ENCODE measurements around the gene ATP8B4.
"Not testable (repeated sequence)": the region's sequence is repeated elsewhere in the genome, so short reads cannot be mapped to it uniquely, and the experiment has no call there.

Gene ATP8B4

DNA sequence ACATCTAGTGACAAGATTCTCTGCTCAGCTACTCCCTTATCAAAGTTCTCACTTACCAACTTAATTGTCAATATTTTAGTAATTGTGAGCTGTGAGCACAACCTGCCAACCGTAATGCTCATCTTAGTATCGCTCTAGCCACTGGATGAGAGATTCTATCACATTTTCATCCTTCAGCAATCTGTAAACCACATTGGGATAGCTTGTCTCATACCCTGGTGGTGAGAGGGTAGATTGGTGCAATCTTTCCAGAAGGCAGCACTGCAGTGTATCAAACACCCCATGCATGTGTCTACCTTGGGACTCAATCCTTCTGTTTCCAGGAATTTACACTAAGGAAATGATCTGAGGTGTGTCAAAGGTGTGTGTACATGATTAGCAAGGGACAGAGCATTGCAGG lies 18.9 kb upstream of the ATP8B4 start:
- no peak for DNase-seq

DNA sequence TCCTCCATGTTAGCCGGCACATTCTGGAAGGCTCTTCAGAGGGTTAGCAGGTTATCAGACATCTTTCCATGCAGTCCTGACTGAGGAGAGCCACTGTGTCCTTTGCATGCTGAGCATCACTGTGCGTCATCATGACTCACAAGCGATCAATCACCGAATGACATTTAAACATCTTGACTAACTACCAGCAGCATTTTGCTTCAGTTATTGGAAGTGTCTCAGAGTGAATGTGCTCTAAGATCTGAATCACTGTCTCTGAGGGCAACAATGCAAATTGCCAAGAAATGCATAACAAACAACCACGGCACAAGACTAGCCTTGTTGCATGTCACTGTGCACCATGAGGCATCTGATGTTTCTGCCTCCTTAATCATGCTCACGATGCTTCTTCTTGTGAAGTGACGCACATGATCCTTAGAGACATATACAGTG lies 18.3 kb upstream of the ATP8B4 start:
- DNase-seq = no peak

DNA sequence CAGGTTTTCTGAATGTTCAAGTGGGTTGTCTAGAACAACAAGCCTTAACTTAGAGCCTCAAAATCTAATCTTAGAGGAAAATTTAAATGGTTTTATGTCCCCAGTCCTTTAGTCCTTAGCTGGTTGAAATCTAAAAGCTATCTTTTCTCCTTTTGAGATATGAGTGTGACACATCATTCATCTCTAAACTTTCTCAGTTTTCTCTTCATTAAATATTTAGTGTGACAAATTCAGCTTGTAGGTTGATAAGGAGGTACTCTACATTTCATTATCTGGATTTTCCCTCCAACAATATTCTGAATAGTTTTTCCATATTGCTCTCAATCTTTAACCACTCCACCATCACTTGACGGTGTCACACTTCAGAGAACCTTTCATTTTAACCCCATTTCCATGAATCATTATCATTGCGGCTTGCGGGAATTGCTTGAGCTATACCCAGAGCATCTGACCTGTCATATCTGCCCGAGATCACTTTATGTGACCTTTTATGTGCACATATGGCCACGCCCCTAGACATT lies 16.1 kb upstream of the ATP8B4 start:
- DNase-seq = no peak

DNA sequence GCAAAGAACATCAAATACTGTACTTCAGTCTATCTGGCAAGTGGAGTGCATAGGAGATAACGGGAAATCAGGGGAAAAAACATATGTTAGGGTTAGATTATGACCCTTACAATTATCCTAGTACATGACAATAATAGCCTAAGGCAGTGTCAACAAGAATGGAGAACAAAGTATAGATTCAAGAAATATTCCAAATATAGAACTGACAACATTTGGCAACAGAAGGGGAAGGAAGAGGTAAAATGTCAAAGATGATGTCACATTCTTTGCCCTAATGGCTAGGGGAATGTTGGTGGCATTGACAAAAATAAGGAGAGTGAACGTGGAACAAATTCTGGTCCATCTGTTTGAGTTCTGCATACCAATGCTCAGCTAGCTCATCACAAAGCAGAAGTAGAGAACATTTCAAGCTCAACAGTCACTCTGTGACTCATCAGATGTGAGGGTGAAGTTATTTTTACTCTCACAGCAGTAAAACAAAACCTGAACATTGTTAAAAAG lies 15.5 kb upstream of the ATP8B4 start:
- DNase-seq = no peak

DNA sequence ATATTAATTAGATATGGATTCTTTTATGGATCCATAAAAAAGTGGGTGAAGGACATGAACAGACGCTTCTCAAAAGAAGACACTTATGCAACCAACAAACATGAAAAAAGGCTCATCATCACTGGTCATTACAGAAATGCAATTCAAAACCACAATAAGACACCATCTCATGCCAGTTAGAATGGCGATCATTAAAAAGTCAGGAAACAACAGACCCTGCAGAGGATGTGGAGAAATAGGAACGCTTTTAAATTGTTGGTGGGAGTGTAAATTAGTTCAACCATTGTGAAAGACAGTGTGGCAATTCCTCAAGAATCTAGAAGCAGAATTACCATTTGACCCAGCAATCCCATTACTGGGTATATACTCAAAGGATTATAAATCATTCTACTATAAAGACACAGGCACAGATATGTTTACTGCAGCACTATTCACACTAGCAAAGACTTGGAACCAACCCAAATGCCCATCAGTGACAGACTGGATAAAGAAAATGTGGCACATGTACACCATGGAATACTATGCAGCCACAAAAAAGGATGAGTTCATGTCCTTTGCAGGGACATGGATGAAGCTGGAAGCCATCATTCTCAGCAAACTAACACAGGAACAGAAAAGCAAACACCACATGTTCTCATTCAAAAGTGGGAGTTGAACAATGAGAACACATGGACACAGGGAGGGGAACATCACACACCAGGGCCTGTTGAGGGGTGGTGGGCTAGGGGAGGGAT lies 13.4 kb upstream of the ATP8B4 start:
- not testable (repeated sequence) for DNase-seq

DNA sequence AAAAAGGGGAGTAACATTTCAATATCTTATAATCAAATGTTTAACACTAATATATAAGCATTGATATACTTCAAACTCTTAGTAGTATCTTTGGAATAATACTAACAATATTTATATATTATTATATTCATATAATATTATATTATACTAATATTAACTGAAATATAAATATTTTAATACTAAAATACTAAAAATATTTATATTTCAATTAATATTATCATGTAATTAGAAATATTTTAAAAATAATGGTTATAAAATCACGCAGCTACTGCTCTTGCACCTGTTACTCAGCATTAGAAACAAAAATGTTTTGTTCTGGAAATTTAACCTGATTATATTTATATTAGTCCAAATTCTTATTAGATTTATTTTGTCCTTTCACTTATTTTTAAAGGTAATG lies 12.6 kb upstream of the ATP8B4 start:
- no peak for DNase-seq

DNA sequence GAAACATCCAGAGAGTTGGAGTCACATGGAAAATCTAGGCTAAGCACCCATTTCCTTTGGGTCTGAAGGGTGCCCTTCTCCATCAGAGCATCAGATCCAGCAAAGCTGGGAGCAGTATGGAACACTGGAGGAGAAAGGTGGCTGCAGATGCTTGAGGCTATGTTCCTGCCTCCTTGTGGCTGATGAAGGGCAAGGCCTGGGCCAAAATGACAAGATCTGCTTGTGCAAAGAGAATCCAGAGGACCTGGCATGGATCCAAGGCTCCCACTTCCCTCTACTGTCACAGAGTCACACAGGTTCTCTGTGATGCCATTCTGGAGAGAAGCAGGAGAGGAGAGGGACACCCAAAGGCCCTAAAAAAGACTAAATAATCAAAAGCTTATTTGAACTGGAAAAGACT lies 9.2 kb upstream of the ATP8B4 start:
- DNase-seq = no peak

DNA sequence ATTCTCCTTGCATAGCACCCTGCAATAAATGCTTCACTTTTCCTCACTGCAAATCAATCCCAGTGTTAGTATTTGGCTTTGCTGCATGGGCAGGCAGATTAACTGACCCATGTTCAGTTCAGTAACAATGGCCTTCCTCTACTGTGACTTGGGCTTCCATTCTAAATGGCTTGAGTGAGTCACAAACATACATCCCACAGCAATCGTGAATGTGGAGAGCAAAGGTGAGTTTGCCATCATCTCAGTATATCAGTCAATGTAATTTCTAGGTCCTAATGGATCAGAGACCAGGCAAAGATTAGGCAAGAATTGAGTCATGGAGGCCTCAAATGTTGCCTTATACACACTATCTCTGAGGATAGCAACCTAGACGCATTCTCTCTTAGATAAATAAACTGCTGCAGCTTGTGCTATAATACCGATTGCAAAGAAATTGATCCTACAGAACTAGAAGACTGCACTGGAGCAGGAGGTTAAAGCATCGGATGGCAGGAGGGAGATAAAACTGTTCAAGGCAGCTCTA lies 8.3 kb upstream of the ATP8B4 start:
- DNase-seq = no peak

DNA sequence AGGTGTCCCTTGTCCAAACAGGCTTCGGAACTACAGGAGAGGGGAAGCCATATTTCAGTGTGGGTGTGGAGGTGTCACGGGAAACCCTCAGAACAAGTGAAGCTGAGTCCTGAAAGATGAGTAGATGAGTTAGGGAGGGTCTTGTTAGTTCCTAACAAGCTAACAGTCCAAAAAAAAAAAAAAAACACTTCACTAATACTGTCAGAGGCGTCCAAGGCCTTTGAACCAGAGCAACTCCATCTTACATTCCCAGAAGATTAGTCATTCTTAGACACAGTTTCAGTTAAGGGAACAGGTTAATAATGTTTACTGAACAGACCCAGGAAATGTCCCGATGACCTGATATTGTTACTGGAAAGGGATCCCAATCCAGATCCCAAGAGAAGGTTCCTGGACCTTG lies 7.0 kb upstream of the ATP8B4 start:
- DNase-seq = no peak

DNA sequence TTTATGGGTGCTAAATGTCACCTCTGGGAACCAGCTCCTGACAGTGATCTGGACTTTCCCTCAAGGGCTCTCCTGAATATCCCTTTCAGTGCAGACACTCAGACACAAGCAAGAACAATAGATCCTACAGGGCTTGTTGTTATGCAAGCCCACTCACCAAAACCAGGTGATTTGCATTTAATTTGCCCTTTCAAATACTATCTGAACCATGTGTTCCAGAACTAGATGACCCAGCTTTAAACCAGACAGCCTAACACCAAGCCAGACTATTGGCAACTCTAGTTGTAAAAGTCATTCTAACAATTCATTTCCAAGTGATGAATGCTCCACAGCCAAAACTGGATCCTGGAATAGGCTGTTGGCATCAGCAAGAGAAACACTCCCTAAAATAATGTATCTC lies 5.6 kb upstream of the ATP8B4 start:
- DNase-seq = no peak

DNA sequence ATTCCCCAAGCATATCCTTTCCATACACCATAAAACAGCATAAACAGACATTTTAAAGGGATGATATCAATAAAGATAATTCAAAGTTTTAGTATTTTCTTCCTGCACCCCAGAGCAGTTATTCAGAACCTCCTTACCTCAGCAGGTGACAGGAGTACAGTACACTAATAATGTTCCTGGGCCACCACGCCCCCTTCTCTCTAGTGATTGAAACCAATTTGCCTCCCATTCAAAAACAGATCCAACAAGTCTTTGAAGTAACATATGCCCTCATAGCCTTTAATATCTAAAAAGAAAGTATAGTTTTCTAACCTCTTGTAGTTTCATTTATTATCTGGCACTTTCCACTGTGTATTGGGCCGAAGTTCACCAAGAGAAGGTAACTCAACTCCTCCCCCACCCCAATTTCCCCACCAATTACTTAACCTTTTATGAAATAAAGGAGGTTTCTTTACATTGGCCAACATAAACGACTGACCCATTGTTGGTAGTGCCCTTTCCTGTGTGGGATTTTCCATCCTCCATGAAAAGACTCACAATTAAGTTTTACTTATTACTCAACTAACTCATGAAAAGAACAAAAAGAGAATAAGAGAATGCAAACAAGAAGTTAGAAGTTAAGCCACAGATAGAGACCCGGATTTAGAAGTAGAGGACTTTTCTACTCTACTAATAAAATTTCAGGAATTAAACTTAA lies 5.0 kb upstream of the ATP8B4 start:
- no peak for DNase-seq

DNA sequence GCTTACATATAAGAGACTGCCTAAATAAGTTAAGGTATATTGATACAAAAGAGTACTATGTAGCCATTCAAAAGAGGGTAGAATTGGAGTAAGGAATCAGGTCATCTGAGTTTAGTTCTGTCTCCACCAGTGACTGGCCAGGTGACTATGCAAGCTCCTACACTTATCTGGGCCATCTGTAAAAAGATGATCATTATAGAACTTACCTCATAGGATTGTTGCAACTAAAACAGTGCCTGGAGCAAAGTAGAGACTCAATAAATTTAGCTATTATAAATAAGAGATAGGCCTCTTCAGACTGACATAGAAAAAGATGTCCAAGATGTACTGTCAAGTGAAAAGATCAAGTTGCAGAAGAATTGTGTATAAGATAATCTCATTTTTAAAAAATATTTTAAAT lies 1.7 kb upstream of the ATP8B4 start:
- no peak for DNase-seq

DNA sequence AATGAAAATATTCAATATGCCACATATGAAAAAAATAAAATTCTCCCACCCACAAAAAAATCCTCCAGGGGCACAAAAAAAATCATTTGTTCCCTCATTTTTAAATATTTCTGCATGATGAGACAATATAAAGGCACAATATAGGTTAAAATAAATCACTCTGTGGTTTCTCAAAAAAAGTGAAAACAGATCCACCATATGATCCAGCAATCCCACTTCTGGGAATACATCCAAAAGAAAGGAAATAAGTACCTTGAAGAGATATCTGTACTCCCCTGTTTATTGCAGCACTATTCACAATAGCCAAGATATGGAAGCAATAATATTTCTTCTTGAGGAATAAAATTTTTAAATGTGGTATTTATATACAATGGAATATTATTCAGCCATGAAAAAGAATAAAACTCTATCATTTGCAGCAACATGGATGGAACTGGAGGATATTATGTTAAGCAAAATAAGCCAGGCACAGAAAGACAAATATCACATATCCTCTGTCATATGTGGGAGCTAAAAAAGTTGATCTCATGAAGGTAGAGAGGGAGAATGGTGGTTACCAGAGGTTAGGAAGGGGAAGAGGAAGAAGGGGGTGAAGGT lies 1.5 kb downstream of the ATP8B4 start:
- no peak for DNase-seq

DNA sequence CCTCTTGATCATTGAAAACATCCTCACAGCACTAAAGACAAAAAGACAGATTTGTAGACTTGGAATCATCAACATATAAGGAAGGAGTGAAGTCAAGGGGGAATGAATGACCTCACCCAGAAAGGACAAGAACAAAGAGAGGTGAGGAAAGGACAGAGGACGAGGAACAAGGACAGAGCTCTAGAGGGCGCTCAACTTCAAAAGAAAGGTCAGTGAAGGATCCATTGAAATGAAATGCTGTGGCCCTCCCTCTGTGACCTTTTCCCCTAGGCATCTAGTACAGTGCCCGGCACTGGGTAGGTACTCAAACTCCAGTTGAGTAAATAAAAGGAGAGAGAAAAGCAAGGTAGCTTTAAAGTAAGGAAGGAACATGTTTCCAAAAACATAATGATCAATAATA lies 2.6 kb downstream of the ATP8B4 start:
- no peak for DNase-seq

DNA sequence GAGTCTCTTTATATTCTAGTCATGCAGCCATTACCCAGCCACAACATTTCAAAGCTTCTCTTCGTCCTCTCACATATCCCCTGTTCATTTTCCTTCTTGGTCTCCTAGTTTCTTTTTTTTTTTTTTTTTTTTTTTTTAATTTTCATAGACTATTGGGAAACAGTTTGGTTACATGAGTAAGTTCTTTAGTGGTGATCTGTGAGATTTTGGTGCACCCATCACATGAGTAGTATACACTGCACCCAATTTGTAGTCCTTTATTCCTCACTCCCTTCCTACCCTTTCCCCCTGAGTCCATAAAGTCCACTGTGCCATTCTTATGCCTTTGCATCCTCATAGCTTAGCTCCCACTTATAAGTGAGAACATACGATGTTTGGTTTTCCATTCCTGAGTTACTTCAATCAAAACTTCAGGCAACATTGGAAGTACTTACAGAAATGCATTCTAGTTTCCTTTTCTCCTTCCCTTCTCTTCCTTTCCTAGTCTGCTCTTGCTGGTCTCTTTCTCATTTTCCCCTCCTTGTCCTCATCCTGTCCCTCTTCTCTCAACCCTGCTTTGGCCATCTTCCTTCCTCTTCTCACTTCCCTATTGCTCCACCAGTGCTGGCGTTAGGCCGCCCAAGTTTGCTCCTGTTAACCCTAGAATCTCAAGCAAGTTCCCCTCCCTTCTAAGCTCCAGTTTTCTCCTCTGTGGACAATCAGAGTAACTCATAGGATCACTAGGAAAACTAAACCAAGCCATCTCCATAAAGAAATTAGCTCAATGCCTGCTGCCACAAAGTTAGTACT lies 4.8 kb downstream of the ATP8B4 start:
- DNase-seq = no peak

DNA sequence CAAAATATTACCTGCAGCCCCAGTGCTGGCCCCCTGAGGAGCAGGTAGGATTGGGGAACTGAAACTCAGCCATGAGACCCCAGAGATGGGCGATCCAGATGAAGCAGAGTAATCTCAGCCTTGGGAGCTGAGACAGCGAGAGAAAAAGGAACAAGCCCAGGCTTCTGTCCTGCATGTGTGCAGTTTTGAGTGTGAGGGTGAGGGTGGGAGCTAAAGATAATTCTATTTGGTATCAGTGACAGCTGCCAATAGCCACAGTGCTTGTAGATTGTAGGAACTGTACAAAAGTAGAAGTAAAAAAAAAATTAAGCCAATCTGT lies 5.9 kb downstream of the ATP8B4 start:
- no peak for DNase-seq

DNA sequence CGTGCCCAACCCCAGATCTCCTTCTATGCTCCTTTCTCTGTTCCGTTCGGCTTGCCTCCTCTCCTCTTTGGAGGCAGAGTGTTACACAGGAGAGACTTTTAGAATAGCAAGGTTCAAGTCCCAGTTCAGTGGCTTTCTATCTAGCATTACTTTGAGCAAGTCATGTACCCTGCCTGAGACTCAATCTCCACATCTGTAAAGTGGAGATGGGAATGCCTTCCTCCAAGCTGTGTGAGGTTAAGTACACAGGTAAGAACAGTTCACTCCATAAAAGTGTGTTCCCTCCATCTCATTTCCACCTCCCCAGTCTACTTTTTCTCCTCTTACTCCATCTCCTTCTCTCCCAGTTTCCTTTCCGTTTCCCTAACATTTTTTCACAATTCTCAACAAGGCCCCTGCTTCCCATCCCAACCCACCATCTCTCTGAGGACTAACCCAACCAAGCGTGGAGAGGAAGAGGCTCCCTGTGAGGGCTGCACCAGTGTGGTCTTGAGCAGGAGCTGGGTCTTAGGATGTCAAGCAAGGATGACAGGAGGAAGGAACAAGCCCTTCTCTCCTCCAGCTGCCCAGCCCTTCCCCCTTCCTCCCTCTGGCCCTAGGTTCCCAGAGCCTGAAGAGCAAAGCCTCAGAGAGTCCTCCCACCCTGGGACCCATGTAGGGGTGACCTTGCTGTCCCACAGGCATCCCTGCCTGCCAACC lies 6.4 kb downstream of the ATP8B4 start:
- no peak for DNase-seq

DNA sequence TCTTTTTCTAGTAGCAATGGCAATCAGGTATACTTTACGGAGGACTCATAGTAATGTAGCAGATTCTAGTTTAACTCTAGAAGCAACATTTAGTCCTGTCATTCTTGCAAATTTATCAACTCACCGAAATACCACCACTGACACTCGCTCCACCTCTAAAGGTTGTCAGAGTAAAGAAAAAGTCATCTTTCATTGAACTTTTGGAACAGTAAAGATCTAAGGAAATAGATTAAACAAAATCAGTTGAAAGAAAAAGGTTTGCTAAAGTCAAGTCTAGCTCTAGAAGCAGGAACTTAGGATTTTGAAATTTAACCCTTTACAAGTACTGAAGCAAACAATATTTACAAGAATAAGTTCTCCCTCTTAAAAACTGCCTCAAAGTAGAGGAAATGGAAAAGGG lies 8.7 kb downstream of the ATP8B4 start:
- no peak for DNase-seq

DNA sequence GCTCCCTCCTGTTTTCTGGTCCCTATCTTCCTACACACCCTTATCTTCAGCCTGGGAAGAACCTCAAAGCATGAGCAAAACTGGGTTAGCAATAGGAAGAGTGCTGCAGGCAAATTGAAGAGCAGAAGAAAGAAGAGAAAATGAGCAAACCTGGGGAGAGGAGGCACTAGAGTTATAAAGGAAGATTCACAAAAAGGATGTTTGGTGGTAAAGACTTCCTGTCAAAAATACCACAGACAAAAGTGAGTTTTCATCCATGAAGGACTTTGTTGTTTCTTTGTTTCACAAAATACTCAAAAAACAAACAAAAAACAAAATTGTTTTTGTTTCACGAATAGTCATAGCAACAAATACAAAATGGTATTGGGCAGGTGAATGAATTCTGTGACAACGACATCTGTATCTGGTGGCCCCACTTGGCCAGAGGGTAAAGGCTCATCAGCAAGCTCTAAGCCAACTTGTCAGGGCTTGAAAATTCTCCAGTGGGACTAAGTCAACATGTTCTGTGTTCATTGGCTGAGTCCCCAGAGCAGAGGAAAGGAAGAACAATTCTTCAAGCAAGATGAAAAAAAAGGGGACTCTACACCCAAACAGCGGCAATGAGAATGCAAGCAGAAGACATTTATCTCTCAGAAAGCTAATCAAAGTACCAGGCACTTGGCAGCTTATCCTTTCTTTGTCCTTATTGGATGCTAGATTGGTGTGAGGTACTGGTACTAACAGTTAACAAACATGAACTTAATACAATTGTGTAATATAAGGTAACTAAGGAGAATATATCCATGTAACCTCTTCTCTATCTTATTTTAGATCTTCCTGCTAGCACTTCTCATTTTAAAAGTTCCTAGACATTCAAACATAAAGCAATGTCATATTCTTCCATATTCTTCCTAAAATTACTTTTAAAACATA lies 9.7 kb downstream of the ATP8B4 start:
- DNase-seq = no peak

DNA sequence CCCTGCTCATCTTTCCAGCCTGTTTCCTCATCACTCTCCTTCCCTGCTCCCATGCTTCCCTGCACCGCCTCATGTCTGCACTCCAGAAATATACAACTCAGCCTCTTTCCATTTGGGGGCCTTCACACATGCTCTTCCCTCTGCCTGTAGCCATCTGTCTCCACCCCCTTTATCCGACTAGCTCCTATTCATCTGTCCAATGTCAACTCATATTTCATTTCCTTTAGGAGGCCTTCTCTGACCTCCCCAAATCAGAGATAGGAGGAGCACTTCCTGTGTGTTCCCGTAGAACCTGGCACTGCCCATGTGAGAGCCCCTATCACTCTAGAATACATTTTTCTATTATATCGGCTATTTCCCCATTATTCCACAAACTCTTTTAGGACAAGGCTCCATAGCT lies 10.6 kb downstream of the ATP8B4 start:
- no peak for DNase-seq
